ENCODE data around the gene C2CD2. TPM values are rescaled to one million over a fixed set of nuclear protein-coding genes. Genes with fewer than 3 reads are reported as not detected.

The C2CD2 gene
- total and polyA plus RNA-seq, 8 donors: 18.3 to 24.1 (median 19.6) TPM

DNA sequence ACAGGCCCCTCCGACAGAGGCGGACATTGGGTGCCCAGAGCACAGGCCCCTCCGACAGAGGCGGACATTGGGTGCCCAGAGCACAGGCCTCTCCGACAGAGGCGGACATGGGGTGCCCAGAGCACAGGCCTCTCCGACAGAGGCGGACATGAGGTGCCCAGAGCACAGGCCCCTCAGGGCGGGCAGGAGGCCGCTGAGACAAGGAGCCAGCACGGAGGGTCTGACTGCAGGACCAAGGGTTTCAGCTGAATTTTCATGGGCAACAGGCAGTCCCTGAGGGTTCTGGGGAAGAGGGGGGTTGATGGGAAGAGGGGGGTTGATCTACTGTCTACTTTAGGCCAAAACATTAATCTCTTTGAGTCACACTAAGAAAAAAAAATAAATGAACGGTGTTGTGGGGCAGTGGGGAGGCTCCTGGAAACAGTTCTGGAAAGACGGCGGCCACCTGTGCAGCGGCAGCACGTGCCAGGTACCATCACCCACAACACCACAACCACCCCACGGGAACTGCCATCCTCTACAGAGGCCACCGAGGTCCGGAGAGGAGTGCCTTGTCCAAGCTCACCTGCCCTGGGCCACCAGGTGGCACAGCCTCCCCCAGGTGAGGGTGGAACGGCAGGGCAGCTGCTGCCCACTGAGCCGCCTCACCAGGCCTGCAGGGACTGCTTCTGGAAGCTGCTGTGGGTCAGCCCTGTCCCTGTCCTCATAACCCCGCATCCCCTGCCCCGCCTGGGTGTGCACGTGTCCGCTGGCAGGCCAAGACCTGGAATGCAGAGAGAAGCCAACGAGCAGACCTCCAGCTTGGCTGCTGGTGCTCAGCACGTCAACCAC is 95.1 kb downstream of the C2CD2 start:
- Histone ChIP-seq H3K9me3 (no peaks in the 10 kb centered on the region), H3K27ac (no peak overlapping the region), H3K4me1 (peaks cover 0 to 5% of the 10 kb centered on the region in 2 donors), H3K4me3 (no peak overlapping the region), H3K27me3 (no peaks in the 10 kb centered on the region), H3K36me3 (peaks cover 0 to 57% of the 10 kb centered on the region in 2 donors)
- DNase-seq (no peak), ATAC-seq (no peak)
- TF ChIP-seq, protein P1, sequence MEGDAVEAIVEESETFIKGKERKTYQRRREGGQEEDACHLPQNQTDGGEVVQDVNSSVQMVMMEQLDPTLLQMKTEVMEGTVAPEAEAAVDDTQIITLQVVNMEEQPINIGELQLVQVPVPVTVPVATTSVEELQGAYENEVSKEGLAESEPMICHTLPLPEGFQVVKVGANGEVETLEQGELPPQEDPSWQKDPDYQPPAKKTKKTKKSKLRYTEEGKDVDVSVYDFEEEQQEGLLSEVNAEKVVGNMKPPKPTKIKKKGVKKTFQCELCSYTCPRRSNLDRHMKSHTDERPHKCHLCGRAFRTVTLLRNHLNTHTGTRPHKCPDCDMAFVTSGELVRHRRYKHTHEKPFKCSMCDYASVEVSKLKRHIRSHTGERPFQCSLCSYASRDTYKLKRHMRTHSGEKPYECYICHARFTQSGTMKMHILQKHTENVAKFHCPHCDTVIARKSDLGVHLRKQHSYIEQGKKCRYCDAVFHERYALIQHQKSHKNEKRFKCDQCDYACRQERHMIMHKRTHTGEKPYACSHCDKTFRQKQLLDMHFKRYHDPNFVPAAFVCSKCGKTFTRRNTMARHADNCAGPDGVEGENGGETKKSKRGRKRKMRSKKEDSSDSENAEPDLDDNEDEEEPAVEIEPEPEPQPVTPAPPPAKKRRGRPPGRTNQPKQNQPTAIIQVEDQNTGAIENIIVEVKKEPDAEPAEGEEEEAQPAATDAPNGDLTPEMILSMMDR (IDR thresholded peaks at IDR 0.05): no peak
- intact Hi-C loops (cut with DNase I): no loop called here

DNA sequence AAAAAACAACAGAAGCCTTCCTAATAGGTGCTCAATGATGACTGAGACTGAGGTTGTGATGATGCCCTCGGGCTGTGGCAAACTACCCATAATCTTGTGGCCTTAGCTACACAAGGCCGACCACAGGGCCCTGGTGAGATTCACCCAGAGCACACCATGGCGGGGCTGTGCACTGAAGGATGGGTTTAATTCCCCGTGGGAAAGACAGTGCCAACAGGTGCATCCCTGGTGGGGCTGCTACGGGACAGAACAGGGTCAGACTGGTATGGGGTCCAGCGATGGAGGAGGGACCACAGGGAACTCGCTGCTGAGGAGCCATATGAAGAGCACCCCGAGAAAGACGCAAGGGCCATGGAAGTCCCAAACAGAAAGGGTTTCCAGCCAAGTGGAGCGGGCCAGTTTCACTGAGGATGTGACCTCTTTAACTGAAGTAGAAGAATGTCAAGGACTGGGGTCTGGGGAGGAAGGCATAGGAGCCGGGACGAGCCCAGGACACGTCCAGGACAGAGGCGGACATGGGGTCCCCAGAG is 96.0 kb downstream of the C2CD2 start:
- Histone ChIP-seq H3K4me1 (no peaks in the 10 kb centered on the region), H3K4me3 (no peak overlapping the region), H3K9me3 (no peaks in the 10 kb centered on the region), H3K36me3 (peaks cover 0 to 65% of the 10 kb centered on the region in 2 donors), H3K27me3 (no peaks in the 10 kb centered on the region), H3K27ac (no peak overlapping the region)
- TF ChIP-seq, protein P1 (IDR thresholded peaks at IDR 0.05): no peak
- intact Hi-C loops (cut with DNase I): no loop called here
- ATAC-seq (no peak), DNase-seq (no peak)

DNA sequence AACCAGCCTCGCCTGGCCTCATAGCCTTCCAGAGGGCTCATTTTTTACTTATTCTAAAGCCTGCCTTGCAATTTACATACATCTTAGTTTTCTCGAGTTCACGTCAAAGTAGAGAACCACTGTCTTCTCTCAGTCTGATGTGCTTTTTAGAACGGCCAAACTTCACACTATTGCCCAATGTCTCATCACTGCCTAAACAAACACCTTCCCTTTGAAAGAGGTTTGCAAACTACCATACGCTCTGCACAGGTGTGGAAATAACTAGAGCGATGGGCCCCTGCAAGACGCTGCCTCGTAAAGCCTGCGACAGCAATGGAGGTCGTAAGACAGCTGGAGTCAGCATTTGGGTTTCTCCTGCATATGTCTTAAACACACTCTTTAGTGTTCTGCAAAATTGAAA is 97.2 kb downstream of the C2CD2 start:
- Histone ChIP-seq H3K4me3 (no peak overlapping the region), H3K27ac (no peak overlapping the region), H3K36me3 (peaks cover 0 to 75% of the 10 kb centered on the region in 2 donors), H3K27me3 (no peaks in the 10 kb centered on the region), H3K4me1 (no peaks in the 10 kb centered on the region), H3K9me3 (no peaks in the 10 kb centered on the region)
- TF ChIP-seq, protein P1 (IDR thresholded peaks at IDR 0.05): no peak
- intact Hi-C loops (cut with DNase I): no loop called here
- DNase-seq (no peak), ATAC-seq (no peak)

DNA sequence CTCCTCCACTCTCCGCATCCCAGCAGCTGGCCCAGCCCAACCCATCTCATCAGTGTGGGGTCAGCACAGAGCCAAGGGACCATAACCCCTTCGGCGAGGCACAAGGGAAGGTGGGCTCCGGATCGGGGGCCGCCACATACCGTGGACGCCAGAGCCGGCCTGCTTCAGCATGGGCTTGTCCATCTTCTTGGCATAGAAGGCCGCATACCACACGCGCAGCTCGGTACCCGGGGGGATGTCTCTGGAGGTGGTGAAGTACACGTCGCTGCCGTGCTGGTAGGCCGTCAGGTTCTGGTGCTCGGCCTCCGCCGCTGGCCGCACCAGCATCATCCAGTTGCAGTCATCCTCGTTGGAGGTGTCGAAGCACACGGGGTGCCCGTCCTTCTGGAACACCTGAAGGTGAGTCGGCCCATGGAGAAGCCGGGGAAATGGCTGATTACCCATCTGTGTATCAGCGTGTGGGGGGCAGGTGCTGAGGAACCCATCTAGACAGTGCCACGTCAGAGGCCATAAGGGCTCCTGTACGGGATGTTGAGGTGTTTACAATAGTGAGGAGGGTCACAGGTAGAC is 99.3 kb downstream of the C2CD2 start:
- no peaks in the 10 kb centered on the region for H3K27me3 ChIP-seq
- peak in 2 of 4 donors; percentile 22 to 74 for DNase-seq
- H3K9me3 ChIP-seq: no peaks in the 10 kb centered on the region
- intact Hi-C loops (cut with DNase I): no loop called here
- no peak for ATAC-seq
- H3K4me3 ChIP-seq: no peak overlapping the region
- TF ChIP-seq, protein P1 (IDR thresholded peaks at IDR 0.05): no peak
- peaks cover 0 to 82% of the 10 kb centered on the region in 2 donors for H3K36me3 ChIP-seq
- no peaks in the 10 kb centered on the region for H3K4me1 ChIP-seq
- no peak overlapping the region for H3K27ac ChIP-seq

DNA sequence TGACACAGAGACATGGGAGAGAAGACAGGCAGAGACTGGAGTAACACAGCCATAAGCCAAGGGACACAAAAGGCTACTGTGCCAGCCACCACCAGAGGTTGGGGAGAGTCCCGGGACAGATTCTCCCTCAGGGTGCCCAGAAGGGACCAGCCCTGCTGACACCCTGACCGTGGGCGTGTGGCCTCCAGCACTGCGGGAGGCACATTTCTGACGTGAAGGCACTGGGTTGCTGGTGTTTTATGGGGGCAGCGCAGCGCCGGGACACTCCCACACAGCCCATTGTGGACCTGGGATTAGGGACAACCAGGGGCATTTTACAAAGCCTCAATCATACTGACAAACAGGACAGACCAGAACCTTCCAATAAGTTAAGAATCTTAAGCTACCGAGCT is 100.9 kb downstream of the C2CD2 start:
- H3K27me3 ChIP-seq: no peaks in the 10 kb centered on the region
- intact Hi-C loops (cut with DNase I): no loop called here
- H3K9me3 ChIP-seq: no peaks in the 10 kb centered on the region
- H3K27ac ChIP-seq: no peak overlapping the region
- DNase-seq: peak in 1 of 4 donors; percentile 42
- H3K4me1 ChIP-seq: no peaks in the 10 kb centered on the region
- TF ChIP-seq, protein P1 (IDR thresholded peaks at IDR 0.05): no peak
- no peak for ATAC-seq
- H3K4me3 ChIP-seq: no peak overlapping the region
- peaks cover 0 to 66% of the 10 kb centered on the region in 2 donors for H3K36me3 ChIP-seq
